GM19438 (cell line): Measurements from ENCODE around the gene LTC4S.

ENCODE experiments used
- ATAC-seq: cut with Tn5 transposase; IDR thresholded peaks from one replicate; pipeline ENCODE4 v1.9.1; 2021; ENCODE audit warnings: low read depth; ENCODE audit not compliant: unreplicated experiment

Gene LTC4S

DNA sequence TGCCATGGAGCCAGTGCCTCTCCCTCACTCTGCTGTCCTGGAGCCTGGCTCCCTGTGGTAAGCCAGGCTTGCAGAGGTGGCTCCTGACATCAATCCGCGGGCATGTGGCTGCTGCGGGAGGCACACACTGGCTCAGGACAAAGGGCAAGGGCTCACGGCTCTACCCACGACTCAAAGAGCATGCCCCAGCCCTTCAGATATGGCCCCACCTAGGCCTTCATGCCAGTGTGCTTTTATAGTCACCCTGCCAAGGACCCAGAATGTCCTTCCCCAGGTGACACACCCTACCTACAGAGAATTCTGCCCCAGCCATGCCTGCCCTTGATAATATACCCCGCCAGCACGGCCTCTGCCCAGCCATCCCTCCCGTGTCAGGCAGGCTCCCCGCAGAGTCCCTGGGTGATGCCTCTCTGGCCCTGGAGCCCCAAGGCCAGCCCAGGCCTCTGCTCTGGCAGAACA, 11.3 kb downstream of the LTC4S start:
- ATAC-seq = no peak

DNA sequence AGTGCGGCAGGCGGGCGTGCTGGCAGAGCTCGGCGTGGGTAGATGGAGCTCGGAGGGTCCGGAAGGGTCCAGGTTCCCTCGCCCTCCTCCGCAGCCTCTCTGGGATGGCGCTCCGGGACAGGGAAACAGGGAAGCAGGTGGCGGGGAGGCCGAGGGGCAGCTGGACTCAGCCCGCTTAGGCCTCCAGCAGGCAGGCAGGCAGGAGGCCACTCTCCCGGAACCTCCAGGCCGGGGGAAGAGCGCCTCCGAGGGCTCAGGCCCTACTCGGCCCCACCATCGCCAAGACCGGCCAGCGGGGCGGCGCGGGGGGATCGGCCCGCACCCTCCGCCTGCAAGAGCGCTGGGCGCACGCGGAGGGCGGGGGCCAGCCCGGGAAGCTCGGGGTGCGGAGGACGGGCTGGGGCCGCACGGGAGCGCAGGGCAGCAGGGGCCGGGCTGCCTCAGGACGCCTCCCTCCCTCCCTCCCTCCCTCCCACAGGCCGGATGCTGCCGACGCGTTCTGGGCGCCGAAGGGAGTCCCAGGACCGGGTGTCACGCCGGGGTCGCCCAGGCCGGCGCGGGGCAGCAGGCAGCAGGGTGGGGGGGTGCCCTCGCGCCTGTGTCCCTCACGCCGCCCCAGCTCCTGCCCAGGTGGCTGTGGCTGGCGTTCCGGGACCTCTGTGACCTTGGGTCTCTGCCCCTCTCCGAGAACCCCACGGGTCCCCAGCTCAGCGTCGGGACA, 11.9 kb downstream of the LTC4S start:
- ATAC-seq = peak; percentile 29

DNA sequence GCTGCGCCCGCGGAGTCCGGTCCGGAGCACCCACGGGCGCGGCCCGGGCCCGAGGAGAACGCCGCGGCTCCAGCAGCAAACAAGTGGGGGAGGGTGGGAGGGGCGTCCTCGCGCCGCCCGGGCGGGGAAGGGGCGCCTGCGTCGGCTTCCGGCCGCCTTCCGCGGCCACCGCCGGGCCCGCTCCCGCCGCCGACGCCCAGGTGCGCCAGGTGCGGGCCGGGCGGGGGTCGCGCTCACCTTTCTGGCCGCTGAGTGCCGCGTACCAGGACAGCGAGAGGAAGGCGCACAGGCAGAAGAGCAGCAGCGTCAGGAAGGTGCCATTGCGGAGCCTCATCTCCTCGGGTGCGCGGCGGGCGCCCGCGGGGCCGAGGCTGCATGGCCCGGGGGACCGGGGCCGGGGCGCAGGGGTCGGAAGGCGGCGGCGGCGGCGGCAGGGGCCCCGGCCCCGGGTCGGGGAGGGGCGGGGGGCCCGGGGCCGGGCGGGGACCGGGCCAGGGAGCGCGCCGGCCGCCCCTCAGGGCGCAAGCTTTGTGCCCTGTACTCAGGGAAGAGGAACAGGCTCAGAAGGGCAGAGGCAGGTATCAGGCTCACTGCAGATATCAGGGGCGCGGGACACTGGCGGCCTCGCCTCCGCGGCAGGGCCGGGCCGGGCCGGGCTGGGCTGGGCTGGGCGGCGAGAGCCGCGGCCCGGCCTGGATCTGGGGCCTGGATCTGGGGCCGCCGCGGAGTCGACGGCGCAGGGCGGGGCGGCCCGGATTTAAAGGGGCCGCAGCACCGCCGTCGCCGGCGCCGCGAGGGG, 12.7 kb downstream of the LTC4S start, which contains the start of gene MGAT4B:
Gene MGAT4B (minus strand): TSS at position 617 of the 799 bp plus-strand sequence. CDS start 283 bp downstream, at position 334.
- peak; percentile 63 for ATAC-seq

DNA sequence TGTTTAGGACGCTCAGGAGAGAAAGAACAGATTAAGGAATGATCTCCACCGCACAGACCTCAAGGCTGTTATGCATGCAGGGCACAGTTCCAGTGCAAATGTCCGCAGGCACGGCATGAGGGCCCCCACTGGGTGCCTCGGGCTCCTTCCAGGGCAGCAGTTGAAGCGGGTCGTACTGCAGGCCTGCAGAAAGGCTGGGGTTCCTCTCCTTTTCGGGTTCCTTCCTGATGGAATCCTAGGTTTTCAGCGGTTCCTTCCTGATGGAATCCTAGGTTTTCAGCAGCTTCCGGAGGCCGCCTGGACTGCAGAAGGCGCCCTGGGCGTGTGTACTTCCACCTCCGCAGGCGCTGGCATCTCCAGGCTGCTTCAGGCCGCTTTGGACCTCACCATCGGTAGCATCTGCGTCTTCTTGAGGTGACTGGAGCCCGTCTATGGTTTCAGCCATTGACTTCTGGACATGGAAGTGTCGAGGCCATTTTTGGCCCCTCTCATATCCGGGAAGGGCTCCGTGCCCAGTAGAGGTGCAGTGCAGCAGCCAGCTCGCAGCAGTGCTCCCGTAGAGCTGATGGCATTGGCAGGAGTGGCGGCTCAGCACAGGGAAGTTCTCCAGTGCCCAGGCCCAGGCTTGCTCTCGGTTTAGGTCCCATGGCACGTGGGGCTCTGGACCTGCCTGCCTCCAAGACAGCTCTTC, 18.5 kb downstream of the LTC4S start:
- ATAC-seq = no peak

DNA sequence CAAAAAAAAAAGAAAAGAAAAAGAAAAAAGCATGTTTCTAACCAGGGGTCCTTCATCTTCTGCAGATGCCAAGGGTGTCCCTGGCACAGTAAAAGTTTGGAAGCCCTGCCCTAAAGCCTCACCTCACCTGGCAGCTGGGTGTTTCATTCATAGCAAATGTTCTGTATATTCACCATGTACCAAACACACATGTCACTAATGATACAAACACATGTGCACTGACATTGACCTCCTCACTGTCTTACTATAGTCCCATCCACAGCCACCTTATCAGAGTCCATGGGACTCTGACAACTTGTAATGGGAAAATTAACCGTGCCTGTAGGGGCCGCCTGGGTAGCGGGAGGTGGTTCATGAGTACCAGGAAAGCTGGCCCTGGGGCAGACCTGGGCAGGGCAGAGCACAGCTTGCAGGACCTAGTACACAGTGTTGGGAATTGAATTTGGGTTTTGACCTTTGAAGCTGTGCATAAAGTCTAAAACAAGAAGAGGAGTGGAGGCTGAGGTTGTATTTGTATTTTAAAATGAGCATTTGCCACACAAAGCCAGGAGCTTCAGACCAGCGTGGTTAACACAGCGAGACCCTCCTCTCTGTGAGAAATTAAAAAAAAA, 19.3 kb downstream of the LTC4S start:
- no peak for ATAC-seq

DNA sequence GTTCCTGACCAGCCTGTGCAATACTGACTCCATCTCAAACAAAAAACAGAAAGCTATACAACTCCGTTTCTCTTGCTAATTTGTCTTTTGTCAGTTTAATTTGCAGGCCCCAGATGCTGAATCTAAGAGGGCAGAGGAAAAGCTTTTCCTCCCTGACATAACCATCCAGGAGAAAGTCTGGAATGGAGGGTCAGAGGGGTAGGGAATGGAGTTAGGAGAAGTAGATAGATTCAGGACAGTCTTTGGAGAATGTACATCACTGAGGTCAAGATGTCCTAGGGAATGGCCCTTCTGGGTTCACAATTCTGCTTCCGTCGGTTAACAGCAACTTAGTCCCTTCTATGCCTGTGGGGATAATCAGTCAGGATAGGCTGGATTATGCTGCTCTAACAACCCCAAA, 20.3 kb downstream of the LTC4S start:
- ATAC-seq = no peak

DNA sequence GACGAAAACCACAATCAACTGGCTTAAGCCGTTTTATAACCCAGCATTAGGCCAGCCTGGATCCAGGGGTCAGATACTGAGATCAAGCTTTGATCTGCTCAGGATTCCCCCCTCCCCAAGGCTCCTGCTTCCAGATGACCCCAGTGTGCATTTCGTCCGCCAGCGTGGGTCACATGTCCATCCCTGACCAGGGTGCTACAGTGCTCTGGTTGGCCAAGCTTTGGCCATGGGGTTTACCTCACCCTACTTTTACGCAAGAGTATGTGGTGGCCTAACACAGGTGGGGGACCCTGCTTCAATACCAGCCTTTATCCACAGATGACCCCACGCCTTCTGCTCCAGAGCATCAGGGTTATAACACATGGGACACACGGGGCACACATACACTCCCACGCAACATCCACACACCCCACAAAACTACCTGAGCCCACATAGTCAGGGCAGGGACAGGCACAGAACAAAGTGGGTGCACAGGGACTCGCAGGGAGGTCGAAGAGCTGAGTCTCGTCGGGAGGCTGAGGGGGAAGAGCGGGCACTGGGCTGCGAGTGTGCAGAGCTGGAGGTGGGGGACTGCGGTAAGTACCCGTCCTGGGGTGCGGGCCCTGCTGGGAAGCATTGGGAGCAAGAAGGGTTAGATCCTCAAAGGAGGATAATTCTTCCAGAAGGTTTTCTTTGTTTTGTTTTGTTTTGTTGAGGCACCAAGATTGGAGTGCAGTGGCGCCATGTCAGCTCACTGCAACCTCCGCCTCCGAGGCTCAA, 21.9 kb downstream of the LTC4S start:
- no peak for ATAC-seq

DNA sequence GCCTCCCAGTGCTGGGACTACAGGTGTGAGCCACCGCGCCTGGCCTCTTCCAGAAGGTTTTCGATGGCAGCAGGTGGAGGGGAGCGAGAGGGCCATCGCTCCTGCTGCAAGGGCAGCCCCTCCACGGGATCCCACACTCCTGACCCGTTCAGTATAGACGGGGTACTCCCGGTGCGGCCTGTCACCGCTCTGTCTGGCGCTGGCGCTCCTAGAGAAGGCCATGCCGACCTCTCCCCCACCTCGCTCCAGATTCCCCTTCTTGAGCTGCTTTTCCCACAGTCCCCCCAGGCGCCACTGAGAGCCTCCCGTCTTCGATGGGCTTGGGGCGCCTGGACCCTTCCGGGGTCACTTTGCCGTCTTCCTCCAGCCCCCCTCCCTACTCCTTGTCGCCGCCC, 22.6 kb downstream of the LTC4S start:
- no peak for ATAC-seq

DNA sequence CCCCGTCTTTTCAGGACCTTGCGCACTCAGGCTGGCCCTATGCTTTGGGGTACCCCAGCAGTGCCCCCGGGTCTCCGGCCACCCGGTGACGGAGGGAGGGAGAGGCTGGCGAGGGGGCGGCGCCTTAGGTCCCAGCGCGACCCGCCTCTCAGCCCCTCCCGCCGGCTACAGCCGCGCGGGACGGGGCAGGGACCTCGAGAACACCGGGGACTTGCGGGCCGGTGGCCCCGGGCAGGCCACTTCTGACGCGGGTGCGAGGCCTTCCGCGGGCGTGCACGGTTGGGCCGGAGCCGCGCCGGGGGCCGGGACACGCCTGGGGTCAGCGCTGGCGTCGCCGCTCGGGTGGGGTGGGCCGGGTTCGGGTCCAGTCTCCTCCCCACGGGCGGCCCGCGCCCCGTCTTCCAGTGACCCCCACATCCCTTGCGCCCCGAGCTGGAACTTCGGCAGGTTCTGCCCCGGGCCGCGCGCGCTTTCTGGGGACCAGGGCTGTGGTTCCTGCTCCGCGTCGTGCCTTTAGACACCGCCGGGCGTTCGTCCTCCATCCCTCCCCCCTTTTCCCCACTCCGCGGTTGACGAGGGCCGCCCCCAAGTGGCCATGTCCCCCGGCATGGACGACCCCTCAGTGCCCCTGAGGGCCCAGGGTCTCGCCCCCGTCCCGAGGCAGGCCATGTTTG, 23.1 kb downstream of the LTC4S start:
- ATAC-seq = no peak

DNA sequence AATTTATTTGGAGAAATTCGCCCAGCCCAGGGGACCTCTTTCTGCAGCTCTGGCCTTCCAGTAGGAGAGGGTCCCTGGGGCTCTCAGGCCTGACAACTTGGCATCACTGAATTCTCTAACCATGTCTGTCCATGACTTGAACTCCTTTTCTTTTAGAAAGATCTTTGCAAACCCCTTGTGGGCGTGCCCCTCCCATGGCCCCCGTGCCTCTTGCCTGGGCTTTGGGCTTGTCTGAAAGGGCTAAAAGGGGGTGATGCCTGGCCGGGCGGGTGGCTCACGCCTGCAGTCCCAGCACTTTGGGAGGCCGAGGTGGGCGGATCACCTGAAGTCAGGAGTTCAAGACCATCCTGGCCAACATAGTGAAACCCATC, 23.7 kb downstream of the LTC4S start:
- ATAC-seq = no peak

DNA sequence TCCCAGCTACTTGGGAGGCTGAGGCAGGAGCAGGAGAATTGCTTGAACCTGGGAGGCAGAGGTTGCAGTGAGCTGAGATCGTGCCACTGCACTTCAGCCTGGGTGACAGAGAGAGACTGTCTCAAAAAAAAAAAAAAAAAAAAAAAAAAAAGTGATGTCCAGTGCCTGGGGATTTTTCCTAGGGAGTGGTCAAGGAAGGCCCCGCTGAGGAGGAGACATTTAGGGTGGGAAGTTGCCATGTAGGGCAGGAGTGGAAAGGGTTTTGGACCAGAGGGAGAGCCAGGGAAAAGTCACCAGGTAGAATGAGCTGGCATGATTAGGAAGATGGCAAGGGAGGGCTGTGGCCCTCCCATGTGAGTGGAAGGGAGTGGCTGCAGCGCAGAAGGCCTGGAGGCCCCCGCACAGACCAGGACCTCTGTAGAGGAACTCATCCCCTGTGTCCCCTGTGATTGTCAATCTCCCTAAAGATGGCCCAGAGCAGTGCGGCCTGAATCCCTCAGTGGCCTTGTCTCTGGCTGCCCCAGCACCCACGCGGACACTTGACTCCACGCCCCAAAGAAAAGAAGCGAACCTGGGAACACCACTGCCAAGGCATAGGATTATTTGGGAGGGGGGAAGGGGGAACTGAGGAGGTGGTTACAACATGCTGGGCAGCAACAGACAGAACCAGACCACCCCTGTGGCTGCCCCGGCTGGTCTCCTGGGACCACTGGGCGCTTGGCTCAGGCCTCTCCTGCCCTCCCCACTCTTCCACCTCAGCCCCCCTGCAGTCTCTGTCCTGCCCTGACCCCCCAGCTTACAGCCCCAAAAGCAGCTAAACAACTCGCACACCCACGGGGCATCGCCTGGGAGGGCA, 24.3 kb downstream of the LTC4S start:
- ATAC-seq = no peak

DNA sequence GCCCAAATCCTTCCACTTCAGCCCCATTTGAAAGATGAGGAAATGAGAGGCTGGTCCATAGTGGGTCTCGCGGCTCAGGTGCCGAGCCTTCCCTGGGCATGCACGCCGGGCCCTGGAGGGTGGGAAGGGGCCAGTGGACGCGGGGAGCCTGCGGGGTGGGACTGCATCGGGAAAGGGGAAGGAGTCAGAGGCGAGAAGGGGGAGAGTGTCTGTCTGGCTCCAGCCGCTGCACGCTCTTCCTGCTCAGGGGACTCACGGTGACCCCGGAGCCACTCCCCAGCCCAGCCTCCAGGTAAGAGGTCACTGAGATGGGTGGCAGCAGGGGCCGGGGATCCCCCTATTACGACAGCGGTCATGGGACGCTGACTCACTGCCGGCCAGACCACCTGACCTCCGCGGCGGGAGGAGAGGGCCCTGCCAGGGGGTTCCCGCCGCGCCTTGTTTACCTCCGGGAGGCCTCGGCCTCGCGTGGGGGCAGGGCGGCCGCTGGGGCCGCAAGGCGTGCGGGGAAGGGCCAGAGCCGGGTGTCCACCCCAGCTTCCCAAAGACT, 25.0 kb downstream of the LTC4S start:
- ATAC-seq = peak; percentile 52

DNA sequence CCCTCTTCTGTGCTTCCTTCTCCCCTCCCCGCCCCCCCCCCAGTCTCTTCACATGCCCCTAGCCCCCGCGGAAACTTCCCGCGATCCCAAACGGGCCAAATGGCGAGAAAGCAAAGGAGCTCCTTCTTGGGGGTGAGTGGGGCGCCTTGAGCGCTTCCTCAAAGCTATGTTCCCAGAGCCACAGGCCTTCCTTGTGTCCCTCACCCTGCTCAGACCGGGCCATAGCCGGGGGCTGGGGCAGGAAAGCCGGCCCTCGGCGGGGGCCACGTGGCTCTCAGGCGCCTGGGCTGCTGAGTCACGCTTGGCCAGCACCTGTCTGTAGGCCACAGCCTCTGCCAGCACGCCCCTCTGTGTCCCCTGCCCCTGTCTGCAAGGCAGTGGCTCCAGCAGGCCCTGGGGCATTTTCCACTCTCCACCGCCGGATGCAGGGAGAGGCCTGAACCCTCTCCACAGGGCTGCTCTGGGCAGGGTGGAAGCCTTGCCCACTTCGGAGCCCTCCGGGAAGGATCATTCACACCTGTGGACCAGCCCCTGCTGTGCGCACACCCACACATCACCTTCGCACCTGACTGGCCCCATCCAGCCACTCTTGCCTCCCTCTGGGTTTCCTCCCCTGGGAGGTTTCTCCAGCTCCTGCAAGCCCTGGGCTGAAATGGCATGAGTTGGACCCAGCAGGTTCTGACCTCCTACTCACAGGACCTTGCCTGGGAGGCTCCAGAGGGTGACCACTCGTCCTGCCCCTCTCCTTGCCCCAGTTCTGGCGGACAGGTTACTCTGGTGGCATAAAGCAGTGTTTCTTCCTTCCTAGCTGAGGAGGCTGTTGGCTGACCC, 25.7 kb downstream of the LTC4S start:
- ATAC-seq = peak; percentile 10

DNA sequence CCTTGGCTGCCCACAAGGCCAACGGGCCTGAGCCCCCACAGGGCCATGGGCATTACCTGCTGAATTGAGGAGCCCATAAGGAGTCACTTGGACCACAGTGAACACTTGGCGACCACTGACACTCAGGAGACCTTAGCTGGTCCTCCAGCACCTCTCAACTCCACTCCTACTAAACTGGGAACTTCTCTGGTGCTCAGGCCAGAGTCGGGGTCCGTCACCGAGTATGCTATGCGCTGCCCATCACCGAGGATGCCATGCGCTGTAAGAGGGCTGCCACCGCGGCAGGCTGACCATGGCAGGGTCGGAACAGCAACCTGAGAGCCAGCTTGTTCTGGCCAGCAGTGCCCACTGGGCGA, 26.3 kb downstream of the LTC4S start:
- no peak for ATAC-seq

DNA sequence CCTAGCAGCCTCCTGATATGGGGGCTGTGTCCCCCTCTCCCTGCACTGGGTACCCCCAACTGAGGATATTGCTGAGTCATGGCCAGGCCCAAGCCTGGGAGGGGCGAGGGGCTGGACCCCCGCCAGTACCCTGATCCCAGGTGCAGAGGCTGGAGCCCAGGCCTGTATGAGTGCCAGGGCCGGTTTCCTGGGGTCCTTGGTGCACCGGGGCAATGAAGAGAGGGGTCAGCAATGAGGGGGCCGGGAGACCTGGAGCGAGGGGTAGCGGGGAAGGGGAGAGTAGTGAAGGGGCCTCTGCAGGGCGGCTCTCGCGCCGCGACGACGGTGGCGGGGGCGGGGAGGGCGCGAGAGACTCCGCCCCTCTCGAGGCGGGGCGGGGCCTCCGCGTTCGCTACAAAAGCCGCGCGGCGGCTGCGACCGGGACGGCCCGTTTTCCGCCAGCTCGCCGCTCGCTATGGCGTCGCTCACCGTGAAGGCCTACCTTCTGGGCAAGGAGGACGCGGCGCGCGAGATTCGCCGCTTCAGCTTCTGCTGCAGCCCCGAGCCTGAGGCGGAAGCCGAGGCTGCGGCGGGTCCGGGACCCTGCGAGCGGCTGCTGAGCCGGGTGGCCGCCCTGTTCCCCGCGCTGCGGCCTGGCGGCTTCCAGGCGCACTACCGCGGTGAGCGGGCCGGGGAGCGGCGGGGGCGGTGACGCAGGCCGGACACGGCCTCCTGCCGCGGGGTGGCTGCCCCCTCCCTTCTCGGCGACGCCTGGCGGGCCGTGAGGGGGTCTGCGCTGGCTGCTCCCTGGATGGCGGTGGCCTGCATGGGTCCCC, 26.9 kb downstream of the LTC4S start, which contains the start of gene SQSTM1:
Gene SQSTM1 (plus strand): TSS at position 423 of the 815 bp plus-strand sequence. CDS start 32 bp downstream, at position 455.
- ATAC-seq = peak; percentile 32

DNA sequence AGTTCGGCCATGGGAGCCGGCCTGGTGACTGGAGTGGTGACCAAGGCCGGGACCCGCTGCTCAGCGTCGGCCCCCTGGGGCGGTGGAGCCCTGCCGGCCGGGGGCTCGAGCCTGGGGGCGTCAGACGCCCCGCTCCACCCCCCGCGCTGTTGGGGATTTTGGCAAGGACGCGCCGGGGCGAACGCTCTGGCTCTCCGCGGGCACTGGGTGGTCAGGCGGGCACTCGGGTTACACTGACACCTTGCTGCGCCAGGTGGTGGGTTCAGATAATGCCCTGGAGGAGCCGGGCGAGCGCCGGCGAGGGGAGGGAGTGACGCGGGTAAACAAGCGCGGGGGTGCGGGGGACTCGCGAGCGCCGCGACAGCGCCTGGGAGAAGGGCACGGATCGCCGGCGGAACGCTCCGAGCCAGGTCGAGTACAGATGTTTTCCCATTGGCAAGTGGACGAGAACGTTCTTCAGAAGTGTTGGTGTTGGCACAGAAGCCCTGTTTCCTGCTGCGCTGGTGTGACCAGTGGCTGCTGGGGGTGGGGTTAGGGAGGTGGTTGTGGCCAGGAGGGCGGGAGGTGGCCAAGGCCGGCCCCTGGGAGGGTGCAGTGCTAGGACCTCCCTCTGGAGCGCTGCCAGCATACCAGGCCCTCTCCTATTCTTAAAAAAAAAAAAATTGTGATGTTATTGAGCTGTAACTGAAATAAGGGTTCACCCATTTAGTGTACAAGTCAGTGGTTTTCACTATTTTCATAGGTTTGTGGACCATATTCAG, 27.7 kb downstream of the LTC4S start:
- peak; percentile 45 for ATAC-seq
